Germinal center (tissue), 1 donor: Measurements from ENCODE around the gene OXNAD1.

ENCODE experiments used
- DNase-seq: peaks from one replicate; pipeline ENCODE4 v3.0.0; 2012; ENCODE audit warnings: mixed read lengths, low spot score

OXNAD1 gene

DNA sequence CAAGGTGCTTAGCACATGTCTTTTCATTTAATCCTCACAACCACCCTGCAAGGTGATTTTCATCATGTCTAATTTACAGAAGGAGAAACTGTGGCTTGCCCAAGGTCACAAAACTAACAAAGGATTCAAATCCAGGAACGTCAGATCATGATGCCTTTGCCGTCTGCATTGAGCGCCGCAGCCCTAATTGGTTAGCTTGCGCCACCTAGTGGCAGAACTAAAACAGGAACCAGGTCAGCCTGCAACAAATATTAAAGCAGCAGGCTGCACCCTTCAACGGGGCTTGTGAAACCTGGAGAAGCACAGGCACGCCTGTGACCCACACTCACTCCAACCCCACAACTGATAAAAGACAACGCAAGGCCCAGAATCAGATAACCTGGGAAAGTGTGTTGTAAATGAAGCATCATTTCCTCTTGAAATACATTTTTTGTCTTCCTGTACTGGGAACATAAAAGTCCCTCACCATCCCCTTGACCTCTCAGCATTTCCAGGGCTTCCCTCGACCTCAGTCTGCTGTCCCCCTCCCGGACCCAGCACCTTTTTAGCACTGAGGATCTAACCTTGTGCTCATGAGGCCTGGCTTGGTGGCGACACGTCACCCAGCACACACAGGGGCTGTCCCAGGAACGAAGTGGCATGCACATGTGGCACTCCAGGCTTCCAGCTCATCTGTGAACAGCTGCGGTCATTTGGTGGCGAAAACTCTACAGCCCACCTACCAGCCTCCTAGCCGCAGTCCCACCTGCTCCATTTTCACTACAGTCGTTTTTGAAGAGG is 17.5 kb upstream of the OXNAD1 start:
- peak; percentile 73 for DNase-seq

DNA sequence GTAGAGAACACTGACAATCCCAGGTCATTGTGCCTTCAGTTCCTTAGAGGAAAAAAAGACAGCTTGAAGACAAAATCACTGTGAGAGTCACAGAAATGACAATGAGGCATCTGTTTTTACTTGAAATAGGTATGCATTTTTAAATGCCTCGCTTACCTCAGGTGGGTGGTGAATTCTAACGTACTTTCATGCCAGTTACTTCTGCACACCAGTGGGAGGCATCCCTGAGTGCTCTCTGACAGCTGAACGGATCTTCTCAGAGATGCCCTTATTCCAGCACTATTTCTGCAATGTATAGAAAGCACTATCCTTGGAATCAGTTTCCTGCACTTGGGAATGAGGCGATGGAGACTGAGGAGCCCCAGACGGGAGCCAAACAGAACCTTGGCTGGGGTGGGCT is 16.5 kb upstream of the OXNAD1 start:
- DNase-seq, result no peak

DNA sequence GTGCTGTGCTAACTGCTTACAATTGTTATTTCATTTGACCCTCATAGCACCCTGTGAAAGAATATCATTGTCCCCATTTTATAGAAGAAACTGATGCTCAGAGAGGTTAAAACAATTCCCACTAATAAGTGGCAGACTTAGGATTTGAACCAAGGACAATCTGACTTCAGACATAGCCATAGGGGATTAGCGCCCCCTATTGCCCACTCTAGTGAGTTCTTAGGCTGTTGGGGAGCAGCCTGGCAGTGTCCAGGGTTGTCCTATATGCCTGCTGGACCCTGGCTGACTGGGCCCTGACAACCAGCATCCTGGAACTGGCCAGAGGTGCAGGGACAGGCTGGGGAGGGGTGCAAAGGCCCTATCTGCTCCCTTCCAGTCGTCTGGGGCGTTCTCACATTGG is 15.7 kb upstream of the OXNAD1 start:
- DNase-seq, result no peak

DNA sequence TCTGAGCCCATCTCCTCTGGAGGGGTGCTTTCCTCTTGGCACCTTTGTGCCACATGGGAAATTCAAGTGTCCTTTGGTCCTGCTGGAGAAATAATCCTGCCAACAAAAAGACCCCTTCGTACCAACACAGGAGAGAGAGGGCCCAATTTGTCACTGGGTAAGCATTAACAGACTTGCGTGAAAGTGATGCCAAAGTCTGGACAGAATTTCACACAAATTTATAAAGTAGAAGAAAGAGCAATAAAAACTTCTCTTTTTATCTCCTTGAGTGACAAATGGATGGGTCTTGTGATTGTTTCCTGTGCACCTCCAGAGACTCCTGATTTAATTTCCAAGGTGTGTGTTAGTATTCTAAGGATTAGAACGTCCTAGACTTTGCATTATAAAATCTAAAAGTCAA is 15.1 kb upstream of the OXNAD1 start:
- no peak for DNase-seq

DNA sequence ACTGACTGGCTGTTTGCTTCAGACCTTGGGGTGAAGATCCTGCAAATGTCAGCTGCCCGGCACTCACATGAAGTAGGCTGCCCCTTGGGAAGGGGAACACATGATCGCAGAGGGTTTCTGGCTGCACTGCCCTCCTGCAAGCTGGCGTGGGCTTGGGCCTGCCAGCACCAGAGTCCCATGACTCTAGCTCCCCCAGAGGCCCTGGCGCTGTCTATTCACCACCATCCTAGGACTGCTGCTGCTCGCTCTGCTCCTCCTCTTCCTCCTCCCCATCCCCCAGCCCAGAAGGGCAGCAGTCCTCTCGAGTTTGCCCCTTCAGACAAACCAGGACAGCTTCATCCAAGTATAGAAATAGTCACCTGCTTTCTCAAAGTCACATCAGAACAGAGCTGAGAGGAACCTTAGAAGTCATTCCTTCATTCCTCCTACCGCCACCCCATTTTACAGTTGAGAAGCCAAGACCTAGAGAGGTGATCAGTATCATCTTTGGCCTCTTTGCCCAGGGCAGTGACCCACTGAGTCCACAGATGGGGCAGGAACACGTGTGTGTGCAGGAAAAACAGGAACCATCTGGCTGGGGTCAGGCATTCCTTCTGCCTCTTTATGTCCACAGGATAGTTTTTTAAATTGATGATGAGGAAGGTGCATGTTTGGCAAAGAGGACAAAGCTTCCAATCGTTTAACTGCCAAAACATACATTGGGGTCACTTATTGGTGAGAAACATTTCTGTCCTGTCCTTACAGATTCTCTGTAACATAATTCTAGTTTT is 13.5 kb upstream of the OXNAD1 start:
- DNase-seq, result no peak

DNA sequence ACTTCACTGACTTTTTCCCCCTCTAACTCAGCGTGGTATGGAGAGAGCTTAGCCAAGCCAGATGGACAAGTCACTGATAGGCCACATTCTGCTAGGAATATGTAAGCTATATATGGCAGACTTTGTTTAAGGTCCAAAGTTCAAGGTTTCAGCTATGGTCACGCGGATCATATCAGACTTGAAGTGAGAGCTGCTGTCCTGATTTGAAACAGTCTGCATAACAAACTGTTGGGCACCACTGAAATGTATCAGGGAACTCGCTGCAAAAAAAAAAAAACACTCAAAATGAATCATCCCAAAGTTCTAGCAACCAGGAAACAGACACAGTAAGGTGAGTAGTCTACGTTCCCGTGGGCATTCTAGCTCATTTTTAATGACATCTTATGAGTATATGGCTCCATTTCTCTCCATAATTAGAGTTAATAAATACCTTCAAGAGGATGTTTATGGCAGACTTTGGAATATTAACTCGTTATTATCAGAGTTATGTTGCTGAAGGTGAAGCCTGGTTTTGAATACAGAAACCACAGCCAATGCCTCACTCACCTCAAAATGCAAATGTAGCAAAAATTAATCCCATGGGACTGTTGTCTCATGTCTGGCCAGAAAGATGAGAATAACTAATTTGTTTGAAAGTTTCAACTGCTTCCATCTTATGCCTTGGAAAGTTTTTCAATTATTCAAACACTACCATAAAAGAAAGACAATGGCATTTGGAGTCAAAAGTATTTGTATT is 12.6 kb upstream of the OXNAD1 start:
- DNase-seq, result peak; percentile 25

DNA sequence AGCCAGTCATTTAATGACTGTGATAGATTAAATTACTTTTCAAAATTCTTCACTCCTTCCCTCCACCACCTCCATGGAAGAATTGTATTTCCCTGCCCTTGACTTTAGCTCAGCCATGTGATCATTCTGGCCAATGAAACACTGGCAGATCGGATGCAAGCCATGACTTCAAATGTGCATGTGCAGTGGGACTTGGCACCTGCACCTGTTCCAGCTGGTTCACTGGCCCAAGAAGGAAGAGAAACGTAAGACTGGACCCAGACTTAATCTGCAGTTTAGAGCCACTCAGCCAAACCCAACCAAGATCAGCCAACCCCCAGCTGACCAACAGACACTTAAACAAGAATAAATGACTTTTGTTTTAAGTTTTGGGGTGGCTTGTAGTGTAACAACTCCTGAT is 12.0 kb upstream of the OXNAD1 start:
- DNase-seq, result peak; percentile 34

DNA sequence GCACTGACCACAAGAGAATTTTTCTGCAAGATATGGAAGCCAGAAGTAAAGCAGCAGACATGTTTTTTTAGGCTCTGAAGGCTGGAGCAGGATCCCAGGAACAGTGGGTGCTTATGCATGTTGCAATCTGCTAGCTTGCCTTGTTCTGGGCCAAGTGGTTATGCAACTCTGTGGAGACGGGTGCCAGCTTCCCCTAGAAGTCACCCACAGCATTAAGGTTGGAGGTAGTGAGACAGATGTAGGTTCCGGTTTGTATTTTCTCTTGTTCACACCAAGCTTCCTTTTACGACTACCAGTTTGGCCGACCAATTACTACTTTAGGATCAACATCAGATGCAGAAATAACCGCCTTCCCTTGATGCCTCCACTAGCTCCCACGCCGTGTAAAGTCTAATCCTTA is 11.4 kb upstream of the OXNAD1 start:
- no peak for DNase-seq

DNA sequence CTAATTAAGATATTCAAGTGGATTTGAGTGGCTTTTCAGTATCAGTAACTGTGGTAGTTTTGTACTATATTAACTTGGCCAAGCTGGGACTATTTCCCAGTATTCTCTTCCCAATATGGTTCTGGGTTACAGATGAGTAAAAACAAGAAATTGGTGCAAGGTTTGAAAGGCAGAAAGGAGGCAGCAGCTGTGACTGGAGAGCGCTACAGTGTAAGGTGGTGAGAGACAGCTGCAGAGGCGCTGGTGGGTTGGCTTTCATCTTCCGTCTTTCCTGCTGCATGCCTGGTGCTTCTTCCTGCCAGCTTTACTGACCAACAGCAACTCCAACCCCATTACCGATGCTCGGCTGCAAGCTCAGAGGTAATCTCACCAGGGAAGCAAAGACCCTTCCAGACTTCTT is 10.1 kb upstream of the OXNAD1 start:
- DNase-seq, result no peak

DNA sequence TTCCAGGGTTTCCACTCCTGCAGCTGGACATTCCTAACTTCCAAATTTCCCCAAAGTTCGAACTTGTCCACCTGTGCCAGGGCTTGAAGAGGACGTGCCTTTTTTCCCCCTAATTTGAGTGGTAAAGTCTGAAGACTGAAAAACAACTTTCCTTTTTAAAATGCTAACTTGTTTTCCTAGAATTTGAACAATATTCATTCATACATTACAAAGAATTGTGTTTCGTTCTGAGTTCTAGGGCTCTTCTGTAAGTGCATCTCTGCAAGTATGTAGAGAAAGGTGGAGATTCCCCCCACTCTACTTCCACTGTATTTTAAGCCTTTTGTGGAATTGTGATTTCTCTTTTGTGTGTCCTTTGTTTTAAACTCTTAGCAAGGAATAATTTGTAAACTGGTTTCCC is 9.7 kb upstream of the OXNAD1 start:
- DNase-seq, result no peak

DNA sequence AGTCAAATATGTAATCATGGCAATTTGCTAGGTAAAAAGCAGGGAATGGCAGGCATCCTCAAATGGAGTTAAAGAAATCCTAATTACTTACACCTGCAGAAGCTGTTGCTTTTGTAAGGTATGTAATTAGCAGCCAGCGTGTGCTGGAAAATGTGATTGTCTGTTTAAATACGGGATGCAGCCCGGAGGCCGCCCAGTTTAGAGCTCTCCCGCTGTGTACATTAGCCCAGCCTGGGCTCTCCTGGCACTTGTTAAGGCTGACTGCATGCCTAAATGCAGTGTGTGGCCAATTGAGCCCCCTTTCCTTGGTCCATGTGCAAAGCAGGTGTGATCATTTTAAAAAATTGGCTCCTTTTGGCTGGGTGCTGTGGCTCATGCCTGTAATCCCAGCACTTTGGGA is 9.3 kb upstream of the OXNAD1 start:
- DNase-seq, result no peak

DNA sequence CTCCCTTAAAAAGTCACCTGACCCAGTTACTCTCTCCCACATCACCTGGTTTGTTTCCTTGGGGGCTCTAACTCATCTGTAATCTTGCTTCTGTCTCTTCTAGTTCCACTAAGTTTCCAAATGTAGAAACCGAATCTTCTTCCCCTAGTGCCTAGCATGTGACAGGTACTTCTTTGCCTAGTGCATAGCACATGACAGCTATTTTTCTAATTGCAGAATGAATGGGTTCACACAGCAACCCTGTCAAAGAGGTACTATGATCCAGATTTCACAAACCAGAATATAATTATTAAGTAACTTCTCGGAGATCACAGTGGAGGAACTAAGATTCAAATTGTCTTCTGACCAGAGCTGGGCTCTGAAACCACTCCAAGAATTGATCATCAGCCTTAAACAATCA is 7.7 kb upstream of the OXNAD1 start:
- DNase-seq, result no peak

DNA sequence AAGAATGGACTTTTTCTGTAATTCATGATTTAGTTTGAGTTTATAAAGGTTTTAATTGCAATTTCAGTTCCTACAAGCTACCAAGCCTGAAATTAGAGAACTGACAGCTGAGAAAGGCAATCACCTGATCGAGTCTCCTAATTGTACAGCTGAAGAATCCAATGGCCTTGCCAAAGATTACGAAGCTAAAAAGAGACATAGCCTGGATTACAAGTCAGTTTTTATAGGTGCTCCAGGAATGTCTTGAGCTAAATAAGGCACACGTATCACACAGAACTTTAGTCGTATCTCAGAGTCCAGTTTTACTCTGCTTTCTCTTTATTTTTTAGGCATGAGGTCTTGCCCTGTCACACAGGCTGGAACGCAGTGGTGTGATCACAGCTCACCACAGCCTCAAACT is 6.8 kb upstream of the OXNAD1 start:
- no peak for DNase-seq

DNA sequence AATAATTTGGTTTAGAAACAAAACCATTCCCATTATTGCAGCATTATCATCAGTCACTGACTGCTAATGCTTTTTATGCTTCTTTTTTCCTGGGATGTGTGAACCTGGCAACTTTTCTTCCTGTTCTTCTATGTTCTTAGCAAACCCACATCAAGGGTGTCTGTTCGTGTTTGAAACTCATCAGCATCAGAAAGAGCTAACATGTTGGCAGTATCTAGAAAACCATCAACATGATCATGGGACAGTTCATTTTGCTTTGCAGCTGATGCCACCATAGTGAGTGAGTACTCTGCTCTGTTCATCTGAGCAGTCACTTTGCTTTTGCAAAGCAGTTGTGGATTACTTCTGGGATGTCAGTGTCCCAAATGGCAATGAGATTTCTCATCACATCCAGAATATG is 6.1 kb upstream of the OXNAD1 start:
- no peak for DNase-seq

DNA sequence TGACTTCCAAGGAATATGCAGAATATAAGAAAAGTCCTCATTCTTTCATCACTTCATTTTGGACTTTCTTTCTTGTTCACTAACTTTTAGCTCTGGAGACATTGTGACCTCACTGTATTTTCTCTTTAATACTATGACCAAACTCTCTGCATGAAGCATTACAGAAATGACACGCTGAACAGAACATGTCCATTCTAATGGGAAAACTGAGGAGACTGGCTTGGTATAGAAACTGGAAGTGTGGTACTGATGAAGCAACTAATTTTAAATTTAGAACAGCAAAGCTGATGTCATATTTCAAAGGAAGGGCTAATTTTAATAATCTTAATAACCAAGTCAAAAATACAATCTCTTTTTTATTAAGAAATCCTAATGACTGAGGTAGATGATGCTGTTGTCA is 5.0 kb upstream of the OXNAD1 start:
- no peak for DNase-seq

DNA sequence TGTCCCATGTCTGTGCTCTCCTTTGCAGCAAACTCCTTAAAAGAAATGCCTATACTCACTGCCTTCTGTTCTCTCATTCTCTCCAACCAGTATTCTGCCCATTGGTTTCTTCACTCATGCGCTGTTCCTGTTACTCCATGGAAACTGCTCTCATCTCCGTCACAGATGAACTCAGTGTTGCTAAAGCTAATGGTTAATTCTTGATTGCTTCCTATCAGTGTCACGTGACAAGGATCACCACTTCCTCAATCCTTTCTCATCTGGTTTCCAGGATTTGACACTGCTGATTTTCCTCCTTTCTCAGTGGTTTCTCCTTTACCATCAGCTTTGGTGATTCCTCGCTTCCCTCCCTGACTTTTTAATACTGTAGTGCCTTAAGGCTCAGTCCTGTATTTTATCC is 2.8 kb upstream of the OXNAD1 start:
- no peak for DNase-seq

DNA sequence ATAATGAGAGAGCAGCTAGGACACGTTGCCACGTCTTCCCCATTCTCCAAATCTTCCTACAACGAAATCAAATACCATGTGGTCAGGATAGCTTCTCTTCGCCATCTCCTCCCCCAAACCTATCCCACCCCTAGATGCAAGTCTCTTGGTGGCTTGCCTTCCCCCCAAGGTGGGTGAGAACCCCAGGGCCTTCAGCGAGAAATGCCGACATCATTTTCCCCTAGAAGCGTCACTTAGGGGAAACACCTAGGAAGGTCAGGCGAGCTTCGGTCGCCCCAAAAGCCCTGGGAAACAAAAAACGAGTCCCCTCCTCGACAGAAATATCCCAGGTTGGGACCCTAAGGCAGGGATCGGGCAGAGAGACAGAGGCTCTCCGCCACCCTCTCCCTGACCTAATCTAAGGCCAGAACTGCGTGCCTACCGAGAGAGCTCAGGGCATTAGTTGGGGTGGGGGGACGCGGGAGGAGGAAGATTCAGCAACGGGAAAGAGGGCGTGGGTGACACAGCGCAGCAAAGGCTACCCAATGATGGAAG is 771 bp upstream of the OXNAD1 start:
- no peak for DNase-seq

DNA sequence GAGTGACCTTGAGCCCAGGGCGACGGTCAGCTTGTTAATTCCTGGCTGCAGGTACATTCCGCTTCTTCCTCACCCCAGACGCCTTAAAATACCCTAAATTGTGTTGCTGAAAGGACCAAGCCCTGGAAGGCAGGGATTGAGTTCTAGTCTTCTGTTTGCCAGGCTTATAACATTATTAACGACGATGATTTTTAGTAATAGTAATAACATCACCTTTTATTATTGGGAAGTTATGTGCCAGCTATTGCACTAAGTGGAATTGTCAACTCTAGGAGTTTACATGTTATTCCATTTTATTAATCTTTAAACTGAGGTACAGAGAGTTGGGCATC is 409 bp downstream of the OXNAD1 start:
- DNase-seq, result no peak

DNA sequence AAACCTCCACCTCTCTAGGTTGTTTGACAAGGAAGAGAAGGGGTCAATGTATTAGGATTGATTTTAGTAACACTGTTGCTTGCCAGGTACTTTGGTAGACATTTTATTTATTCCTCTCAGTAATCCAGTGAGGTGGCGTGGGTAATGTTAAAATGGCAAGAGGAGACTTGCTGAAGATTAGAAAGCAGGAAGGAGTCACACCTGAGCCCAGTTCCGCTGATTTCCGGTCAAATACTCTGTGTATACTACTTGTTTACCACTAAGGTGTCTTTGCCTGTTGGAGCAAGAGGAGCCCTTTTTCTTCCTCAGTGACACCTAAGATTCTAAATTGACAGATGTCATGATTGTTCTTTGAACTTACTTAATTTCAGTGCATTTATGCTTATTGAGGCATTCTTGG is 1.7 kb downstream of the OXNAD1 start:
- no peak for DNase-seq

DNA sequence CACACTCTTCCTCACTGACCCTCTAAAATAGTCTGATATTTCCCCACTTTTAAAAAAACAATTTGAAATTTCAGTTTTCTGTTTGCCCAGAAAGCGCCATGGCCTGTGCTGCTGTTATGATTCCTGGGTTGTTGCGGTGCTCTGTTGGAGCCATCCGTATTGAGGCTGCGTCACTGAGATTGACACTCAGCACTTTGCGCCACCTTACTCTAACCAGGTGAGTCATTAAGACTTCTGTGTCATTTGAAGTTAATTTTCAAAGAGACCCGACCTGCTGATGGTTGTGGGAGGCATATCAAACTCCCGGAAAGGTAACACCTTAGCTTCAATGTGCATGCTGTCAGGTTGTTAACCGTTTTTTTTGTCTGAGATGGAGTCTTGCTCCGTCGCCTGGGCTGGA is 5.8 kb downstream of the OXNAD1 start:
- no peak for DNase-seq

DNA sequence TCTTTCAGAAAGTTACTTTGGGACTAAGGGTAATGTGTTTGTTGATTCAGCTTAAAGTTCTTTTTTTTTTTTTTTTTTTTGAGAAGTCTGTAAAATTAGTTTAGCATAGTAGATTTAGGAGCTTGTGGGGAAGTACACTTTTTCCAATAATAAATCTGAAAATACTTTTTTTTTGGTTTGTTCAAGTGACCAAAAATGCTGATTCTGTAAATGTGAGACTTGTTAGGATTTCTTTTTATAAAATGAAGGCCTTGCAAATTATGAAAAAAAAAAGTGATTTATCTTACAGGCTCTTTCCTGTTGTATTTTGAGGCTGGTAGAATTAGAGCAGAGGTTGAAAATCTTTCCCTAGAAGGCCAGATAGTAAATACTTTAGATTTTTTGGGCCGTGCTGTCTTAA is 7.6 kb downstream of the OXNAD1 start:
- no peak for DNase-seq

DNA sequence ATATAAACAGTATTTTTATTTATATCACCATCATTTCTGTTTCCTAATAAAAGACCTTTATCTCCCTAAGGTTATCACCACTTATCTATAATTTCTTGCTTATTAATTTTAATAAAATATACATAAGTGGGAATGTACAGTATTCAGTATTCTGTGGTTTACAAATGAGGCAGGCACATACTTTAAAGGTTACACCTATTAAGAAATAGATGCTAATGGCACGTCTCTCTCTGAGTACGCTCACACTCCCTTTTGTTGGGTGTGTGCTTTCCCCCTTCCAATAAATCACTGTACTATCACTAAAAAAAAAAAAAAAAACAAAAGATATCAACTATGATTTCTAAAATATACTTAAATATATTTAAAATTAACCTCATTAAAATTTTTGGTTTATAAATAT is 8.9 kb downstream of the OXNAD1 start:
- DNase-seq, result no peak

DNA sequence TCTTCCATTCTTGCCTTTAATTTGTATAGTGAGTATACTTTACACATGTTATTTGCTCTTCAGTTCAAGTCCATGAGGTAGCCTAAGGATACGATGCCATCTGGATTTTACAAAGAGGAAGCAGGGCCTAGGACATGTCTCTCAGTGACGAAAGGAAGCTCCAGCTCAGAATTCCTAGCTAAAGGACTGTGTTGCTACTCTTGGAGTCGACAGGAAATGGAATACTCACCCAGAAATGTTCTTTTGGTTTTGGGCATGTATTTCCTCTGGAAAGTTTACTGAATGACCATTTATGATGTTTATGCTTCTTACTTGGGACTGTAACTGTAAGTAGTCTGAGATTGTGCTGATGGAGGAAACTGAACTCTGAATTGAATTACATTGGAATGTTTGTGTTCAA is 12.5 kb downstream of the OXNAD1 start:
- DNase-seq, result no peak
